ENCODE measurements around the gene SELENOM. TPM values are rescaled to one million over a fixed set of nuclear protein-coding genes. Genes with fewer than 3 reads are reported as not detected.

SELENOM gene
- total RNA-seq, 1 donor from 2014 or later = 86.8 TPM

- ATAC-seq (no peak), DNase-seq (peak; percentile 33)
- intact Hi-C loops (cut with DNase I) = no loop called here
- Histone ChIP-seq H3K27ac (no peak overlapping the region), H3K4me1 (peaks cover 6% of the 10 kb centered on the region), H3K27me3 (ENCODE audit: low read depth) (no peaks in the 10 kb centered on the region), H3K4me3 (peak overlapping the region; percentile 40), H3K9me3 (no peaks in the 10 kb centered on the region), H3K36me3 (no peaks in the 10 kb centered on the region)
- no peak for TF ChIP-seq CTCF (IDR thresholded peaks at IDR 0.05)
Observed at GRCh38 chr22:31139066-31139465, 31.7 kb upstream of the SELENOM start.

- Histone ChIP-seq H3K27me3 (ENCODE audit: low read depth) (no peaks in the 10 kb centered on the region), H3K4me3 (no peak overlapping the region), H3K27ac (no peak overlapping the region), H3K4me1 (peaks cover 6% of the 10 kb centered on the region), H3K36me3 (no peaks in the 10 kb centered on the region), H3K9me3 (no peaks in the 10 kb centered on the region)
- TF ChIP-seq CTCF (IDR thresholded peaks at IDR 0.05) = no peak
- DNase-seq (no peak), ATAC-seq (no peak)
- intact Hi-C loops (cut with DNase I) = no loop called here
Observed at GRCh38 chr22:31138126-31138525, 30.8 kb upstream of the SELENOM start.

- no peak for TF ChIP-seq CTCF (IDR thresholded peaks at IDR 0.05)
- Histone ChIP-seq H3K4me1 (peaks cover 6% of the 10 kb centered on the region), H3K9me3 (no peaks in the 10 kb centered on the region), H3K27ac (no peak overlapping the region), H3K27me3 (ENCODE audit: low read depth) (no peaks in the 10 kb centered on the region), H3K4me3 (no peak overlapping the region), H3K36me3 (no peaks in the 10 kb centered on the region)
- intact Hi-C loops (cut with DNase I) = no loop called here
- no peak for DNase-seq
- no peak for ATAC-seq
Observed at GRCh38 chr22:31137721-31138120, 30.4 kb upstream of the SELENOM start.

GRCh38 chr22:31136711-31137110 lies 29.3 kb upstream of the SELENOM start:
- Histone ChIP-seq H3K4me1 (peaks cover 6% of the 10 kb centered on the region), H3K9me3 (no peaks in the 10 kb centered on the region), H3K27me3 (ENCODE audit: low read depth) (no peaks in the 10 kb centered on the region), H3K4me3 (no peak overlapping the region), H3K27ac (no peak overlapping the region), H3K36me3 (no peaks in the 10 kb centered on the region)
- no peak for ATAC-seq
- no peak for DNase-seq
- no peak for TF ChIP-seq CTCF (IDR thresholded peaks at IDR 0.05)
- intact Hi-C loops (cut with DNase I) = no loop called here

GRCh38 chr22:31136155-31136554 lies 28.8 kb upstream of the SELENOM start:
- no peak for TF ChIP-seq CTCF (IDR thresholded peaks at IDR 0.05)
- no peak overlapping the region for H3K27ac ChIP-seq
- H3K4me1 ChIP-seq = peaks cover 6% of the 10 kb centered on the region
- H3K36me3 ChIP-seq = no peaks in the 10 kb centered on the region
- H3K4me3 ChIP-seq = no peak overlapping the region
- intact Hi-C loops (cut with DNase I) = no loop called here
- no peaks in the 10 kb centered on the region for H3K27me3 ChIP-seq (ENCODE audit: low read depth)
- no peaks in the 10 kb centered on the region for H3K9me3 ChIP-seq
- ATAC-seq = no peak
- DNase-seq = no peak

- H3K27ac ChIP-seq = no peak overlapping the region
- no peaks in the 10 kb centered on the region for H3K36me3 ChIP-seq
- no peak overlapping the region for H3K4me3 ChIP-seq
- H3K9me3 ChIP-seq = no peaks in the 10 kb centered on the region
- no peak for ATAC-seq
- no peaks in the 10 kb centered on the region for H3K27me3 ChIP-seq (ENCODE audit: low read depth)
- peaks cover 2% of the 10 kb centered on the region for H3K4me1 ChIP-seq
- intact Hi-C loops (cut with DNase I) = no loop called here
- no peak for TF ChIP-seq CTCF (IDR thresholded peaks at IDR 0.05)
- DNase-seq = no peak
Observed at GRCh38 chr22:31135706-31136105, 28.3 kb upstream of the SELENOM start.
